HCT116 (cell line): ENCODE data around the gene ARCN1.

Experiments used
- CEBPB ChIP-seq: IDR thresholded peaks from 2 replicates; pipeline ENCODE4 v1.6.1; 2012; ENCODE audit warnings: low read depth
- EGR1 ChIP-seq: IDR thresholded peaks from 2 replicates; pipeline ENCODE4 v1.6.1; 2012; ENCODE audit warnings: low read depth
- EZH2 ChIP-seq: fragments of 200-600 bp; sonication (generic); IDR thresholded peaks from 2 replicates; pipeline ENCODE4 v1.6.1; 2017; ENCODE audit warnings: antibody characterized with exemption, mixed run types
- EZH2phosphoT487 ChIP-seq: fragments of 200-600 bp; IDR thresholded peaks from 2 replicates; pipeline ENCODE4 v1.6.1; 2018; ENCODE audit warnings: antibody characterized with exemption, borderline replicate concordance
- FOSL1 ChIP-seq: IDR thresholded peaks from 2 replicates; pipeline ENCODE4 v1.6.1; 2012; ENCODE audit warnings: low read depth
- JUND ChIP-seq: IDR thresholded peaks from 2 replicates; pipeline ENCODE4 v1.6.1; 2012
- POLR2A ChIP-seq: IDR thresholded peaks from 2 replicates; pipeline ENCODE4 v1.7.0; 2011; ENCODE audit warnings: borderline replicate concordance; ENCODE audit not compliant: insufficient read depth, insufficient read length; ENCODE audit errors: extremely low read depth
- REST ChIP-seq: IDR thresholded peaks from 2 replicates; pipeline ENCODE4 v1.6.1; 2012; ENCODE audit warnings: low read depth
- SP1 ChIP-seq: IDR thresholded peaks from 2 replicates; pipeline ENCODE4 v1.6.1; 2012; ENCODE audit warnings: low read depth
- YY1 ChIP-seq: IDR thresholded peaks from 2 replicates; pipeline ENCODE4 v1.6.1; 2011; ENCODE audit warnings: low read length, low read depth, moderate library complexity, mild to moderate bottlenecking; ENCODE audit not compliant: insufficient replicate concordance; ENCODE audit errors: extremely low read depth
- ZBTB33 ChIP-seq: IDR thresholded peaks from 2 replicates; pipeline ENCODE4 v1.6.1; 2011; ENCODE audit warnings: mild to moderate bottlenecking, low read length, moderate library complexity; ENCODE audit not compliant: insufficient replicate concordance; ENCODE audit errors: extremely low read depth
- TF ChIP-seq, protein P1 (sequence below), 3 experiments: fragments of 200-600 bp in 1 of 3; sonication (generic) in 1 of 3; IDR thresholded peaks in 2 of 3; conservative IDR thresholded peaks in 1 of 3; 2 replicates each; pipeline ENCODE4 v1.5.1; 2012 to 2017; ENCODE audit warnings: low read depth in 2 of 3, low read length in 2 of 3, antibody characterized with exemption in 1 of 3, borderline replicate concordance in 1 of 3, control low read depth in 1 of 3, mild to moderate bottlenecking in 1 of 3, mixed read lengths in 1 of 3, mixed run types in 1 of 3, moderate library complexity in 1 of 3; ENCODE audit not compliant: insufficient read depth in 1 of 3

GRCh38 chr11:118643142-118643994, 71.2 kb downstream of the ARCN1 start:
- TF ChIP-seq POLR2A: no peak
- TF ChIP-seq, protein P1, sequence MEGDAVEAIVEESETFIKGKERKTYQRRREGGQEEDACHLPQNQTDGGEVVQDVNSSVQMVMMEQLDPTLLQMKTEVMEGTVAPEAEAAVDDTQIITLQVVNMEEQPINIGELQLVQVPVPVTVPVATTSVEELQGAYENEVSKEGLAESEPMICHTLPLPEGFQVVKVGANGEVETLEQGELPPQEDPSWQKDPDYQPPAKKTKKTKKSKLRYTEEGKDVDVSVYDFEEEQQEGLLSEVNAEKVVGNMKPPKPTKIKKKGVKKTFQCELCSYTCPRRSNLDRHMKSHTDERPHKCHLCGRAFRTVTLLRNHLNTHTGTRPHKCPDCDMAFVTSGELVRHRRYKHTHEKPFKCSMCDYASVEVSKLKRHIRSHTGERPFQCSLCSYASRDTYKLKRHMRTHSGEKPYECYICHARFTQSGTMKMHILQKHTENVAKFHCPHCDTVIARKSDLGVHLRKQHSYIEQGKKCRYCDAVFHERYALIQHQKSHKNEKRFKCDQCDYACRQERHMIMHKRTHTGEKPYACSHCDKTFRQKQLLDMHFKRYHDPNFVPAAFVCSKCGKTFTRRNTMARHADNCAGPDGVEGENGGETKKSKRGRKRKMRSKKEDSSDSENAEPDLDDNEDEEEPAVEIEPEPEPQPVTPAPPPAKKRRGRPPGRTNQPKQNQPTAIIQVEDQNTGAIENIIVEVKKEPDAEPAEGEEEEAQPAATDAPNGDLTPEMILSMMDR (IDR thresholded peaks at IDR 0.05 in 2 of 3, conservative IDR thresholded peaks at IDR 0.05 in 1 of 3; ENCODE audit: borderline replicate concordance in 1 of 3, insufficient read depth in 1 of 3, low read depth in 2 of 3, low read length in 2 of 3): no peak
- no peak for TF ChIP-seq EZH2phosphoT487
- TF ChIP-seq CEBPB: no peak
- no peak for TF ChIP-seq ZBTB33
- no peak for TF ChIP-seq EZH2
- no peak for TF ChIP-seq FOSL1
- TF ChIP-seq JUND: no peak
- TF ChIP-seq REST: no peak
- no peak for TF ChIP-seq SP1
- no peak for TF ChIP-seq EGR1
- TF ChIP-seq YY1: no peak
